Measurements from ENCODE around the gene CAMK2D.
A peak's percentile ranks its signal among the peaks of the same experiment; 100 is the strongest.
"Not testable (repeated sequence)": the region's sequence is repeated elsewhere in the genome, so short reads cannot be mapped to it uniquely, and the experiment has no call there.

CAMK2D gene

GRCh38 chr4:113761620-113762185 lies at the start of gene CAMK2D:
CAMK2D (minus strand) TSS chr4:113761738; CDS start chr4:113761068, 670 bp downstream.
- peak; percentile 87 for DNase-seq

DNA sequence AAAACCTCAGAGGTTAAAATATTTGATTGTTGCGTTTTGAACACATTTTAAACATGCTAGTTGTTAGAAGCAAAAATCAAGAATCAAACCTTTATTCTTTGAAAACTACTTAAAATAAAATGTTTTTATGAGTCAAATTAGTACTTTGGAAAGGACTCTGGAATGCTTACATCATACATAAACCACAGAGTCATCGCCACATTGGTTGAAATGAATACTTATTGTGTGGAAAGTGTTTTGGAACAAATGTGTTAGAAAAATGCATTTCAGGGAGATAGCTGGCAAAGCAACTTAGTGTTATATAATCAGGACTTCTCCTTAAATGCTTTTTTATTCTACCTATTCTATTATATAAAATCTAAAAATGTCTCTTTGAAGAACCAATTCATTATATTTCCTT lies 49.4 kb upstream of the CAMK2D start:
- DNase-seq = no peak

GRCh38 chr4:113809311-113809710 lies 47.8 kb upstream of the CAMK2D start:
- DNase-seq = no peak

GRCh38 chr4:113806850-113807249 lies 45.3 kb upstream of the CAMK2D start:
- DNase-seq = no peak

DNA sequence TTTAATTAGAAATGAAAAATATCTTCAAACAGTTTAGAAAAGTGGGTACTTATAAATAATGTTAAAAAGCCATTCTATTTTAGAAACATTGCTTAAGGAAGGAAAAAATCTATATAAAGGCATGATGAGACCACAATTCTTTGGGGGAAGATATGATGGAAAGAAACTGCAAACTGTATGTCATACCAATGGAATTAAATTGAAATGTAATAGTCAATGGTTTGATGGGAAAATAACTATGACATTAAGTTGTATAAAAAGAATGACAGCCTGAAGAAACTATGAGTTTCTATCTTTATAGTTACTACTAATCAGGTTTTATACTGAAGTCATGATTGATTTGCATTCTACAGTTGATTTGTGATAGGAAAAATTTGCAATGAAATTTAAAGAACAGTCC lies 40.3 kb upstream of the CAMK2D start:
- no peak for DNase-seq

DNA sequence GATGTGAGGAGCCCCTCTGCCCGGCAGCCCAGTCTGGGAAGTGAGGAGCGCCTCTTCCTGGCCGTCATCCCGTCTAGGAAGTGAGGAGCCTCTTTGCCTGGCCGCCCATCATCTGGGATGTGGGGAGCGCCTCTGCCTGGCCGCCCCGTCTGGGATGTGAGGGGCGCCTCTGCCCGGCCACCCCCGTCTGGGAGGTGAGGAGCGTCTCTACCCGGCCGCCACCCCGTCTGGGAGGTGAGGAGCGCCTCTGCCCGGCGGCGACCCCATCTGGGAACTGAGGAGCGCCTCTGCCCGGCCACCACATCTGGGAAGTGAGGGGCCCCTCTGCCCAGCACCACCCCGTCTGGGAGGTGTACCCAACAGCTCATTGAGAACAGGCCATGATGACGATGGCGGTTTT lies 34.8 kb upstream of the CAMK2D start:
- DNase-seq = not testable (repeated sequence)

GRCh38 chr4:113790478-113790877 lies 28.9 kb upstream of the CAMK2D start:
- DNase-seq = no peak

GRCh38 chr4:113788888-113789287 lies 27.4 kb upstream of the CAMK2D start:
- DNase-seq = no peak

- DNase-seq = no peak
These were observed 24.2 kb upstream of the CAMK2D start for GRCh38 chr4:113785781-113786180.

- no peak for DNase-seq
These were observed 23.1 kb upstream of the CAMK2D start for GRCh38 chr4:113784497-113785250.

DNA sequence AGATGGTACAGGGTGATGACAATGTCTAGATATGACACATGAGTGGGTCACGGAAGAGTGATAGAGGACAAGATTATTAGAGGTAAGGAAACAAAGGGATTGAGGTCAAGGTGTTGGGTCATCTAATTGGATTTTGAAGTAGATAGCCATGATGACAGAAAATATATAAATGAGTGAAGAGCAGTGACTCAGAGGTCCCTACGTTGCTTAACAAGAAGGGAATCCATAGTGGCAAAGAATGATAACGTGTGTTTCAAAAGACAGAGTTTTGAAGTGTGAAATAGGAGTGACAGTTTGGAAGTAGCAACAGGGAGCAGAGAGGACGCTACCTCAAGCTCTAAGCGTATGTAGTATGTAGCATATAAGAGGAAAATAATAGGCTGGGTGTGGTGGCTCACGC lies 22.2 kb upstream of the CAMK2D start:
- no peak for DNase-seq

DNA sequence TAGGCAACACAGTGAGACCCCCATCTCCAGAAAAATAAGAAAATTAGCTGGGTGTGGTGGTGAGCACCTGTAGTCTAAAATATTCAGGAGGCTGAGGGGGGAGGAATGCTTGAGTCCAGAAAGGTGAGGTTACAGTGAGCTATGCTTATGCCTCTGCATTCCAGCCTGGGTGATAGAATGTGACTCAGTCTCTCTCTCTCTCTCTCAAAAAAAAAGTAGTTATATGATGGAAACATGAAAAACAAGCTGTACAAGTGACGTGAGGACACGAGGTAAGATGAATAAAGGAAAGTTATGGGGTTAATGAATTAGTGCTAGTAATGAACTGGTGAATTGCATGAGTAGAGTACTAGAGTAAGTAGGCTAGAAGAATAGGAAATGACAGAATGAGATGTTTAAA lies 21.8 kb upstream of the CAMK2D start:
- DNase-seq = no peak

DNA sequence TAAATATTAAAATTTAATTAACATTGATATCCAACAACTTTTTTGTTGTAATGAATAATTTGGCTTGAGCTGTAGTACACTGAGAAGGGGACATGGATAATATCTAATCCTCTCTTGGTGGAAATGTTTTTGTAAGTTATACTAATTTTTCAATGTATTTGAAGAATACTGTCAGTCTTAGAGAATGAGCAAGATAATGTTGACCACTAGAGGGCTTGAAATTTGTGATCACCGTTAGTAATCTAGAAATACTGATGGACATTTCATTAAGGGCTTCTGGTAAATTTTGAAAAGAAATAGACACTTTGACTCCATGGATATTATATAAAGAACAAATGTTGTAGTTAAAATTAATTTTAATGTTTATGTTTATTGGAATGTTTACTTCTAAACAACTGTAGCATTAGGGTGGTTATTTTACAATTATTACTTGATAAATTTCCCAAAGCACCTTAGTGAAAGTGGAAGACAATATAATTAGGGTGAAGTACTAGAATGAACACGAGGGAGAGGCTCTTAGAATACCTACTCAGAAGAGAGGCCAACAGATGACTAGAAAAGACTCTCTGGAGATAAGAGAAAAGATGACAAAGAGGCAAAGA lies 20.0 kb upstream of the CAMK2D start:
- DNase-seq = no peak

- no peak for DNase-seq
These were observed 15.1 kb upstream of the CAMK2D start for GRCh38 chr4:113776679-113777078.

DNA sequence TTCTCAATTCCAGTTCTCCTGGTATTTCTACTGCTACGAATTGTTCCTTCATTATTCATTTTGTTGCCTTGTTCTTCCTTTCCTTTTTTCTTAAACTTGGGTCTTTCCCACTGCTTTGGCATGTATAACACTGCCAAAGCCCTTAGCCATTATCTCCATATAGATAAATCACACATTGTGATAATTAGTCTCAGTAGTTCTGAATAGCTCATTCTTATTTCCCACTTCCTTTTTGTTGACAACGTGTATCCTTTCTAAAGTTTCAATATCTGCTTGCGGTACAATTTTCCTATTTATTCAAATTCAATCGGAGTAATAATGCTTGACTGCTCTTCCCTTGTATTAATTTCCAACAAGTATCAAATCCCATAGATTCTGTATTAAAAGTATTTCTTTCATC lies 14.5 kb upstream of the CAMK2D start:
- no peak for DNase-seq

GRCh38 chr4:113773756-113774155 lies 12.2 kb upstream of the CAMK2D start:
- no peak for DNase-seq

DNA sequence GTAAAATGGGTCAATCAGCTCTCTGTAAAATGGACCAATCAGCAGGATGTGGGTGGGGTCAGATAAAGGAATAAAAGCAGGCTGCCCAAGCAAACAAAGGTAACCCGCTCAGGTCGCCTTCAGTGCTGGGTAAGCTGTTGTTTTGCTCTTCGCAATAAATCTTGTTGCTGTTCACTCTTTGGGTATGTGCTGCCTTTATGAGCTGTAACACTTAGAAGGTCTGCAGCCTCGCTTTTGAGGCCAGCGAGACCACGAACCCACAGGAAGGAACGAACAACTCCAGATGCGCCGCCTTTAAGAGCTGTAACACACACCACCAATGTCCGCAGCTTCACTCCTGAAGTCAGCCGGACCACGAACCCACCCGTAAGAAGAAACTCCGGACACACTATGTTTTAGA lies 11.5 kb upstream of the CAMK2D start:
- DNase-seq = no peak

- DNase-seq = no peak
These were observed 10.8 kb upstream of the CAMK2D start for GRCh38 chr4:113772319-113772718.

GRCh38 chr4:113769744-113770143 lies 8.2 kb upstream of the CAMK2D start:
- no peak for DNase-seq

DNA sequence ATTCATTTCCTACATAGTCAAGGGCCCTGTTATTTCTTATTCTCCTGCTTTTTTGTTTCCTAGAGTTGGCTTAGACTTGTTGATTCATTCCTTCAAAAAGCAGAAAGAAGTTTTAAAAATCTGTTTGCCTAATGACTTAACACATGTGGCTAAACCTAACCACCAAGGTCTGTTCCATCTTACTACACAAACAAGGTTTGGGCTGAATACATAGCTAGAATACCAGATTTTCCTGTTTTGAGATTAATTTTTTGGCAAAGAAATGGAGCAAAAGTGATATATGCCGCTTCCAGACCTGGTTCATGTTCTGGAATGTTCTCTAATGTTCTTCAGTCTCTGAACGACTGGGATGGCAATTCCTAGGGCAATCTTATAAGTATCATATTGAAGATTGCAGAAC lies 7.4 kb upstream of the CAMK2D start:
- DNase-seq = no peak

- no peak for DNase-seq
These were observed 5.3 kb upstream of the CAMK2D start for GRCh38 chr4:113766882-113767281.

- DNase-seq = no peak
These were observed 3.3 kb upstream of the CAMK2D start for GRCh38 chr4:113764720-113765264.

- not testable (repeated sequence) for DNase-seq
These were observed 2.4 kb upstream of the CAMK2D start for GRCh38 chr4:113763923-113764322.

DNA sequence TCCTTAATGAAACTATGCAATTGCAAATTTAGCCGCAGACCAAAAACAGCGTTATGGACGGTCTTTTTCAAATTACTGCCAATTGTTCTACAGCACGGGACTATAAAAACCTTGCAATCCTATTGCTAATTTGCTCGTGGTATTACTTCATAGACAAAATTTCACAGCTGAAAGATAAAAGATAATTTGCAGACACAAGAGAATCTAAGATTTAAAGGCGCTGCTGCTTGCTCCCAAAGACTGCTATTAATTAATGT lies 1.4 kb upstream of the CAMK2D start:
- no peak for DNase-seq

Measured in NCI-H345 (cell line).